PC-9 (cell line): ENCODE data around the gene PRSS3. TPM values are rescaled to one million over a fixed set of nuclear protein-coding genes. Genes with fewer than 3 reads are reported as not detected.
"Not testable (repeated sequence)": the region's sequence is repeated elsewhere in the genome, so short reads cannot be mapped to it uniquely, and the experiment has no call there.

ENCODE experiments used
- BruUV-seq: library from RNA; stranded (reverse); fragments of 400-500 nt; replicated peaks from 2 replicates; lab custom pipeline; 2021; lab: Mats Ljungman, UMichigan
- CTCF ChIA-PET: fragments of 300-600 bp; sonication (Branson Sonifier 250); formaldehyde crosslinking; loops from one replicate; lab custom pipeline; 2022; ENCODE audit warnings: antibody characterized with exemption; lab: Charles Lee
- POLR2A ChIA-PET: fragments of 300-600 bp; sonication (Branson Sonifier 250); formaldehyde crosslinking; loops from one replicate; lab custom pipeline; 2022; ENCODE audit warnings: antibody characterized with exemption; ENCODE audit not compliant: unreplicated experiment; lab: Charles Lee
- DNase-seq, 2 experiments: peaks; one replicate each; pipeline versions ENCODE4 v3.0.0 to v3.0.0-alpha.2; 2015 to 2022; ENCODE audit warnings: mixed read lengths in 1 of 2
- H2AFZ ChIP-seq: fragments of 200-600 bp; sonication (generic); 2 replicates; pipeline ENCODE4 v1.8.1; 2017; ENCODE audit warnings: antibody characterized with exemption
- H3F3A ChIP-seq: fragments of 200-600 bp; sonication (generic); 2 replicates; pipeline ENCODE4 v1.8.1; 2017; ENCODE audit warnings: antibody characterized with exemption, mild to moderate bottlenecking, low read depth; ENCODE audit not compliant: insufficient read depth
- H3K27ac ChIP-seq: fragments of 200-600 bp; sonication (generic); 2 replicates; pipeline ENCODE4 v1.6.1; 2016; ENCODE audit warnings: mixed run types
- H3K27me3 ChIP-seq: fragments of 200-600 bp; sonication (generic); 2 replicates; pipeline ENCODE4 v1.6.1; 2016; ENCODE audit warnings: low read depth, mixed run types; ENCODE audit not compliant: insufficient read depth
- H3K36me3 ChIP-seq: fragments of 200-600 bp; sonication (generic); 2 replicates; pipeline ENCODE4 v1.6.1; 2016; ENCODE audit warnings: low read depth, mixed run types
- H3K4me1 ChIP-seq: fragments of 200-600 bp; sonication (generic); replicated peaks from 2 replicates; pipeline ENCODE4 v1.6.1; 2016; ENCODE audit warnings: mixed run types; ENCODE audit not compliant: insufficient read depth
- H3K4me2 ChIP-seq: fragments of 200-600 bp; sonication (generic); 2 replicates; pipeline ENCODE4 v1.6.1; 2017; ENCODE audit warnings: mixed run types
- H3K4me3 ChIP-seq: fragments of 200-600 bp; sonication (generic); 2 replicates; pipeline ENCODE4 v1.6.1; 2016; ENCODE audit warnings: mixed run types
- H3K79me2 ChIP-seq: fragments of 200-600 bp; sonication (generic); 2 replicates; pipeline ENCODE4 v1.6.1; 2017; ENCODE audit warnings: low read depth, mixed run types
- H3K9me2 ChIP-seq: fragments of 200-600 bp; sonication (generic); 2 replicates; pipeline ENCODE4 v1.8.1; 2017; ENCODE audit warnings: mild to moderate bottlenecking; ENCODE audit not compliant: insufficient read depth
- H3K9me3 ChIP-seq: fragments of 200-600 bp; sonication (generic); 2 replicates; pipeline ENCODE4 v1.8.1; 2016; ENCODE audit warnings: low read depth; ENCODE audit not compliant: insufficient read depth
- H4K20me1 ChIP-seq: fragments of 200-600 bp; sonication (generic); 2 replicates; pipeline ENCODE4 v1.8.1; 2017; ENCODE audit not compliant: insufficient read depth
- EZH2 ChIP-seq: fragments of 200-600 bp; sonication (generic); IDR thresholded peaks from 2 replicates; pipeline ENCODE4 v1.8.0; 2017; ENCODE audit warnings: antibody characterized with exemption, low read depth
- intact Hi-C: fragments of 100-400 bp; cut with micrococcal nuclease; formaldehyde crosslinking; loops from one replicate; pipeline ENCODE4 v1.10.0; 2022; ENCODE audit not compliant: unreplicated experiment
- total RNA-seq: library from RNA; stranded (reverse); gene quantifications from 2 replicates; pipeline ENCODE4 v1.2.3, GENCODE V29; 2021
- TF ChIP-seq, protein P1 (sequence below): fragments of 200-600 bp; sonication (generic); conservative IDR thresholded peaks from 2 replicates; pipeline ENCODE4 v1.6.1; 2017; ENCODE audit warnings: mixed run types, antibody characterized with exemption, mild to moderate bottlenecking, moderate library complexity

The PRSS3 gene
- total RNA-seq, 1 experiment from 2014 or later, result 1.6 TPM

DNA sequence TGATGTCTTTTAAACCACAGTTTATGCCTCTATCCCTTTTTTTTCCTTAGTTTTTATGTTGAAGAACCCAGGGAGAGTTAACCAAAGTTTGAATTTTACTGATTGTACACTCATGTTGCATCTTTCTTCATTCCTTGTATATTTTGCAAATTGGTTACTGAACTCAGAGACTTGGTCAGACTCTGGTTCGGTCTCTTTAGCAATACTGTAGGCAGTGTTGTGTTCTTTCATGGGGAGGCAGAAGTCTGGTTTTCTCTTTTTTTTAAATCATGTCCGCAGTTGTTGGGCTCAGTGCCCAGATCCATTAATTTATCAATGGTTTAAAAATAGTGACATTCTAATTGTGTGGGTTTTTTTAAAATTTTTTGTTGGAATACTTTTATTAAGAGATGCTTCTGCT, 45.0 kb downstream of the PRSS3 start:
- no peaks in the 10 kb centered on the region for H3K9me2 ChIP-seq
- intact Hi-C loops, result no loop called here
- H3K36me3 ChIP-seq, result no peaks in the 10 kb centered on the region
- ChIA-PET CTCF (interaction anchor here (0.6 kb wide), 1 partner anchor 795 kb away, joined by 3 read pairs; no protein-coding TSS in a partner anchor), POLR2A (no interaction called here)
- no peak for DNase-seq
- H3K79me2 ChIP-seq, result peaks cover 95% of the 10 kb centered on the region
- H3K4me1 ChIP-seq, result no peaks in the 10 kb centered on the region
- no peak overlapping the region for H3K27ac ChIP-seq
- no peak overlapping the region for H3K4me2 ChIP-seq
- no TSS peak for BruUV-seq
- H3K4me3 ChIP-seq, result no peak overlapping the region
- TF ChIP-seq, protein P1, sequence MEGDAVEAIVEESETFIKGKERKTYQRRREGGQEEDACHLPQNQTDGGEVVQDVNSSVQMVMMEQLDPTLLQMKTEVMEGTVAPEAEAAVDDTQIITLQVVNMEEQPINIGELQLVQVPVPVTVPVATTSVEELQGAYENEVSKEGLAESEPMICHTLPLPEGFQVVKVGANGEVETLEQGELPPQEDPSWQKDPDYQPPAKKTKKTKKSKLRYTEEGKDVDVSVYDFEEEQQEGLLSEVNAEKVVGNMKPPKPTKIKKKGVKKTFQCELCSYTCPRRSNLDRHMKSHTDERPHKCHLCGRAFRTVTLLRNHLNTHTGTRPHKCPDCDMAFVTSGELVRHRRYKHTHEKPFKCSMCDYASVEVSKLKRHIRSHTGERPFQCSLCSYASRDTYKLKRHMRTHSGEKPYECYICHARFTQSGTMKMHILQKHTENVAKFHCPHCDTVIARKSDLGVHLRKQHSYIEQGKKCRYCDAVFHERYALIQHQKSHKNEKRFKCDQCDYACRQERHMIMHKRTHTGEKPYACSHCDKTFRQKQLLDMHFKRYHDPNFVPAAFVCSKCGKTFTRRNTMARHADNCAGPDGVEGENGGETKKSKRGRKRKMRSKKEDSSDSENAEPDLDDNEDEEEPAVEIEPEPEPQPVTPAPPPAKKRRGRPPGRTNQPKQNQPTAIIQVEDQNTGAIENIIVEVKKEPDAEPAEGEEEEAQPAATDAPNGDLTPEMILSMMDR, result no peak
- TF ChIP-seq EZH2, result no peak
- H3K9me3 ChIP-seq, result no peaks in the 10 kb centered on the region
- H2AFZ ChIP-seq, result no peak overlapping the region
- peaks cover 3% of the 10 kb centered on the region; the same call in 1 of the 2 replicates for H3F3A ChIP-seq
- peaks cover 59% of the 10 kb centered on the region for H4K20me1 ChIP-seq
- no peaks in the 10 kb centered on the region for H3K27me3 ChIP-seq

DNA sequence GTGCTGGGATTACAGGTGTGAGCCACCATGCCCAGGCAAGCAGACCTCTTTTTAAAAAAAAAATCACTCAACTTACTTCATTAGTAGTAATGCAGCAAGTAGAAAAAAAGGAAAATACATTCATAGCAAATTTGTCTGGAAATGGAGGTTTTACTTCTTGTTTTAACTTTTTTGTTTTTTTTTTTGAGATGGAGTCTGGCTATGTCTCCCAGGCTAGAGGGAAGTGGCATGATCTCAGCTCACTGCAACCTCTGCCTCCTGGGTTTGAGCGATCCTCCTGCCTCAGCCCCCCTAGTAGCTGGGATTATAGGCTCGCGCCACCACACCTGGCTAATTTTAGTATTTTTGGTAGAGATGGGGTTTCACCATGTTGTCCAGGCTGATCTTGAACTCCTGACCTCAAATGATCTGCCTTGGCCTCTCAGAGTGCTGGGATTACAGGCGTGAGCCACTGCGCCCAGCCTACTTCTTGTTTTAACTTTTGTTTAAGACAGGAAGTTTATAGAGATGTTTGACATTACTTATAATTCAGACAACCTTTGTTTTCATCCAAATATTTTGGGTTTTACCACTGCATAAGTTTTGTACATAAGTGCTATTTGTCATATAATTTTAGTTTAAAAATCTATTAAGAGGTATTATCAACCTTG, 48.1 kb downstream of the PRSS3 start:
- Histone ChIP-seq H3F3A (no peaks in the 10 kb centered on the region), H3K36me3 (no peaks in the 10 kb centered on the region), H3K9me3 (no peaks in the 10 kb centered on the region), H3K27me3 (no peaks in the 10 kb centered on the region), H3K27ac (no peak overlapping the region), H3K4me1 (no peaks in the 10 kb centered on the region), H3K9me2 (no peaks in the 10 kb centered on the region), H3K4me3 (no peak overlapping the region), H2AFZ (no peak overlapping the region), H3K4me2 (no peak overlapping the region), H3K79me2 (peaks cover 96% of the 10 kb centered on the region), H4K20me1 (peaks cover 54% of the 10 kb centered on the region)
- ChIA-PET CTCF (no interaction called here), POLR2A (no interaction called here)
- TF ChIP-seq EZH2, result no peak
- intact Hi-C loops, result no loop called here
- no TSS peak for BruUV-seq
- no peak for DNase-seq

GRCh38 chr9:33846231-33846630, 50.9 kb downstream of the PRSS3 start:
- Histone ChIP-seq H4K20me1 (peaks cover 32% of the 10 kb centered on the region), H3K27me3 (no peaks in the 10 kb centered on the region), H3K4me3 (no peak overlapping the region), H3K4me2 (no peak overlapping the region), H3K79me2 (peaks cover 91% of the 10 kb centered on the region), H3K9me2 (no peaks in the 10 kb centered on the region), H2AFZ (no peak overlapping the region), H3F3A (peaks cover 11% of the 10 kb centered on the region; the same call in 1 of the 2 replicates), H3K27ac (no peak overlapping the region), H3K4me1 (peaks cover 18% of the 10 kb centered on the region), H3K36me3 (no peaks in the 10 kb centered on the region), H3K9me3 (no peaks in the 10 kb centered on the region)
- CTCF ChIA-PET, result no interaction called here
- DNase-seq, result no peak
- no peak for TF ChIP-seq EZH2
- TF ChIP-seq, protein P1, result no peak
- POLR2A ChIA-PET, result no interaction called here
- intact Hi-C loops, result no loop called here
- BruUV-seq, result no TSS peak

GRCh38 chr9:33847894-33848205, 52.5 kb downstream of the PRSS3 start:
- BruUV-seq, POLR2A ChIA-PET, H3K4me2 ChIP-seq, CTCF ChIA-PET, intact Hi-C loops, H3K36me3 ChIP-seq, H3K9me3 ChIP-seq, H3K27me3 ChIP-seq, DNase-seq, H2AFZ ChIP-seq, H3K27ac ChIP-seq, H3K4me3 ChIP-seq, H3K9me2 ChIP-seq: not testable (repeated sequence)
- peaks cover 31% of the 10 kb centered on the region for H4K20me1 ChIP-seq
- peaks cover 89% of the 10 kb centered on the region for H3K79me2 ChIP-seq
- peaks cover 19% of the 10 kb centered on the region for H3K4me1 ChIP-seq
- H3F3A ChIP-seq, result peaks cover 11% of the 10 kb centered on the region; the same call in 1 of the 2 replicates

Other genes with a start within 250 kb of the PRSS3 start
- gene UBE2R2, start 21.6 kb downstream of the PRSS3 start, total RNA-seq, result 37.5 and 38.9 TPM in 2 replicates